Esophagus muscularis mucosa (tissue), 4 donors: ENCODE data around the gene CCL7. TPM values are rescaled to one million over a fixed set of nuclear protein-coding genes. Genes with fewer than 3 reads are reported as not detected.

ENCODE experiments used
- DNase-seq: peaks from one replicate; pipeline ENCODE4 v3.0.0-alpha.2; 2017; ENCODE audit errors: extremely low spot score
- H3K27ac ChIP-seq, 4 donors: fragments of 200-600 bp; sonication (generic); replicated peaks in 1 of 4; 1 replicate in 3 of 4; 2 replicates in 1 of 4; pipeline ENCODE4 v1.5.1; 2016 to 2019; ENCODE audit warnings: mild to moderate bottlenecking in 1 of 4
- H3K27me3 ChIP-seq, 4 donors: fragments of 200-600 bp; sonication (generic); one replicate each; pipeline versions ENCODE4 v1.5.1 to v1.6.0; 2016 to 2019
- H3K36me3 ChIP-seq, 4 donors: fragments of 200-600 bp; sonication (generic); one replicate each; pipeline ENCODE4 v1.5.1; 2016 to 2019
- H3K4me1 ChIP-seq, 4 donors: fragments of 200-600 bp; sonication (generic); one replicate each; pipeline ENCODE4 v1.5.1; 2016 to 2019
- H3K4me3 ChIP-seq, 4 donors: fragments of 200-600 bp; sonication (generic); 1 replicate in 2 of 4; 2 replicates in 2 of 4; pipeline ENCODE4 v1.5.1; 2016 to 2019; ENCODE audit warnings: mild to moderate bottlenecking in 4 of 4, moderate library complexity in 1 of 4
- H3K9me3 ChIP-seq, 4 donors: fragments of 200-600 bp; sonication (generic); 1 replicate in 3 of 4; 2 replicates in 1 of 4; pipeline ENCODE4 v1.5.1; 2016 to 2019
- EP300 ChIP-seq: sonication (generic); formaldehyde crosslinking; IDR thresholded peaks from one replicate; pipeline ENCODE4 v1.6.1; 2017; ENCODE audit warnings: antibody characterized with exemption
- POLR2A ChIP-seq: fragments of 450-650 bp; IDR thresholded peaks from one replicate; pipeline ENCODE4 v1.6.1; 2017; ENCODE audit warnings: antibody characterized with exemption, moderate library complexity, mild to moderate bottlenecking, low read depth
- POLR2AphosphoS5 ChIP-seq, 2 donors: sonication (generic); formaldehyde crosslinking; IDR thresholded peaks; one replicate each; pipeline ENCODE4 v1.6.1; 2017; ENCODE audit warnings: antibody characterized with exemption in 2 of 2
- WGBS: methylation state at CpG from one replicate; pipeline ENCODE4 v1.1.5; 2018; 5-methylcytosine and 5-hydroxymethylcytosine counted together
- intact Hi-C: fragments of 100-400 bp; cut with DNase I; formaldehyde crosslinking; loops from one replicate; pipeline ENCODE4 v1.15.1; 2023
- total RNA-seq, 4 donors: library from RNA; depleted of rRNA; stranded (reverse); fragments of >200 nt; gene quantifications; one replicate each; pipeline versions ENCODE4 v1.1.0 to v1.2.1, GENCODE V29; 2016
- TF ChIP-seq, protein P1 (sequence below), 3 experiments: fragments of 200-600 bp in 2 of 3; fragments of 450-650 bp in 1 of 3; sonication (generic) in 2 of 3; IDR thresholded peaks; one replicate each; pipeline ENCODE4 v1.5.1; 2017 to 2019; ENCODE audit warnings: antibody characterized with exemption in 3 of 3, mild to moderate bottlenecking in 2 of 3, moderate library complexity in 1 of 3

The CCL7 gene
- total RNA-seq, 4 donors from 2014 or later: 0.83 TPM; not detected in 3

DNA sequence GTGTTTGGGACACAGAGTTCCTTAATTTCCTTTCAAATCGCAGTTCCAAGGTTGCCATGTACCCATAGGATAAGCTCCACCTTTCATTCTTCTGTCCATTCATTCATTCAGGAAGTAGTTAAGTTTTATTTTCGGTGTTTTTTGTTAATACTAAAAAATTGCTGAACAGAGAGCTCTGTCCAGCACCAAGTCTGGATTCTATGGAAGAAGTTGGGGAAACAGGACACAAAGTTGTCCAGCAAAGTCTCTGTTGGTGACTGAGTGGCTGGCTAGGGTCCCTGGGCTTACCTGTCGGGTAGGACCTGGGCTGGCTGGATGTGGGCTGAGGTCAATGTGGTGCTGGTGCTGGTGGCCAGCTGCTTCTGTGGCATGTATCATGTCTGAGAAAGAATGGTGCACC lies 32.6 kb upstream of the CCL7 start:
- H3K4me1 ChIP-seq: peaks cover 74 to 81% (median 79%) of the 10 kb centered on the region in 4 donors
- no peaks in the 10 kb centered on the region for H3K9me3 ChIP-seq
- H3K4me3 ChIP-seq: no peak overlapping the region
- intact Hi-C loops: no loop called here
- 92% methylated on average over 3 of the region's 3 CpGs for WGBS
- no peak for TF ChIP-seq POLR2AphosphoS5 (IDR thresholded peaks at IDR 0.05)
- TF ChIP-seq POLR2A: no peak
- TF ChIP-seq EP300: no peak
- TF ChIP-seq, protein P1, sequence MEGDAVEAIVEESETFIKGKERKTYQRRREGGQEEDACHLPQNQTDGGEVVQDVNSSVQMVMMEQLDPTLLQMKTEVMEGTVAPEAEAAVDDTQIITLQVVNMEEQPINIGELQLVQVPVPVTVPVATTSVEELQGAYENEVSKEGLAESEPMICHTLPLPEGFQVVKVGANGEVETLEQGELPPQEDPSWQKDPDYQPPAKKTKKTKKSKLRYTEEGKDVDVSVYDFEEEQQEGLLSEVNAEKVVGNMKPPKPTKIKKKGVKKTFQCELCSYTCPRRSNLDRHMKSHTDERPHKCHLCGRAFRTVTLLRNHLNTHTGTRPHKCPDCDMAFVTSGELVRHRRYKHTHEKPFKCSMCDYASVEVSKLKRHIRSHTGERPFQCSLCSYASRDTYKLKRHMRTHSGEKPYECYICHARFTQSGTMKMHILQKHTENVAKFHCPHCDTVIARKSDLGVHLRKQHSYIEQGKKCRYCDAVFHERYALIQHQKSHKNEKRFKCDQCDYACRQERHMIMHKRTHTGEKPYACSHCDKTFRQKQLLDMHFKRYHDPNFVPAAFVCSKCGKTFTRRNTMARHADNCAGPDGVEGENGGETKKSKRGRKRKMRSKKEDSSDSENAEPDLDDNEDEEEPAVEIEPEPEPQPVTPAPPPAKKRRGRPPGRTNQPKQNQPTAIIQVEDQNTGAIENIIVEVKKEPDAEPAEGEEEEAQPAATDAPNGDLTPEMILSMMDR (IDR thresholded peaks at IDR 0.05): no peak
- DNase-seq: no peak
- H3K27ac ChIP-seq: peak overlapping the region in 1 of 4 donors; percentile 50
- no peaks in the 10 kb centered on the region for H3K36me3 ChIP-seq
- no peaks in the 10 kb centered on the region for H3K27me3 ChIP-seq

DNA sequence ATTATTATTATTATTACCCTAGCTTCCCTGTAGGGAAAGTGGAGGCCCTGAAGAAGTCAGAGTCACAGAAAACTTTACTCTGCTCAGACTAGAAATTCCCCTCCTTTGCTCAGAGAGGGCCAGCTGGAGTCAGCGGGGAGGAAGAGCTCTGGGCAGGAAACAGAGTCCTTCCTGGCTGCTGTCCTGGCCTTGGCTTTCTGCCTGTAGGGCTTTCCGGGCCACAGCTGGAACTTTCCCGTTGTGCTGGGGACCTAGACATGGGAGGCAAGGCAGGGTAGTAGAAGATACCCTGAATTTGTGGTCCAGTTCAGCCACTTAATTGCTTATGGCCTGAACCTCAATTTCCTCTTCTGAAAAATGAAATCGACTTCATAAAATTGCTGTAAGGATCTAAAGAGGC lies 29.0 kb upstream of the CCL7 start:
- intact Hi-C loops: no loop called here
- Histone ChIP-seq H3K9me3 (no peaks in the 10 kb centered on the region), H3K27me3 (no peaks in the 10 kb centered on the region), H3K27ac (peak overlapping the region in 3 of 4 donors; percentile 2 to 50 (median 29)), H3K36me3 (no peaks in the 10 kb centered on the region), H3K4me3 (no peak overlapping the region), H3K4me1 (peaks cover 54 to 71% (median 68%) of the 10 kb centered on the region in 4 donors)
- TF ChIP-seq, protein P1 (IDR thresholded peaks at IDR 0.05): no peak
- peak in 1 of 2 donors; percentile 48 for TF ChIP-seq POLR2AphosphoS5 (IDR thresholded peaks at IDR 0.05)
- WGBS: 19% methylated on average over 4 of the region's 4 CpGs
- no peak for DNase-seq

DNA sequence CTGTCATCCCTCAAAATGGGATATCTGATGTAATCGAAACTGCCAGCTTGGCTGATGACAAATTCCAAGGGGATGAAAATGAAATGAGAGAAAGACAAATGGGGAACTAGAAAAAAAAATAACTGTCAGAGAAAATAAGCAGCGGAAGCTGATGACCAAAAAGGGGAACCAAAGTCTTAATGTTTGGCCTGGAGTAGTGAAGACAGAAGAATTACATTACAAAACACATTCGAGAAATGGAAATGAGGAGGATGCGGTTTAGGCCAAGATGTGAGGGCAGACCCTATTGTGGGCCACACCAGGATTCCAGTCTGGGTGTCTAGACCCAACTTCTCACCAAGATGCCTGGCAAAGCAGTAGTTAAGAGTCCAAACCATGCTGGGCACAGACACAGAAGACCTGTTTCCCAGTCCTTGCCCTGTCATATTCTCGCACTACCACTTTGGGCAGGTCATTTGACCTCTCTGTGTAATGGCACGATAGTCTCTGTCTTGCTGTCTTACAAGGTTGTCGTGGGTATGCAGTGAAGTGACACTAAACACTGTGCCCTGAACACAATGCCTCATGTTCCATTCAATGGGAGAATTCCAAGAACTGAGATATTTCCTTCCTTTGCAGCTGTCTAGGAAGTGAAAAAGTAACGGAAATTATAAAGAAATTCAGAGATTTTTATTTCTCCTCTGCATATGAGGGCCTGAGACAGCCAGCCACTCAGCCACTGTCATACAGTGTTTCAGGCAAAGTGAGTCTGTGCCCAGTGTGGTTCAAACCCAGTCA lies 27.2 kb upstream of the CCL7 start:
- peak overlapping the region in 3 of 4 donors; percentile 27 to 53 (median 50) for H3K27ac ChIP-seq
- no peak for DNase-seq
- H3K4me1 ChIP-seq: peaks cover 47 to 72% (median 58%) of the 10 kb centered on the region in 4 donors
- no peak for TF ChIP-seq EP300
- TF ChIP-seq, protein P1 (IDR thresholded peaks at IDR 0.05): no peak
- TF ChIP-seq POLR2A: no peak
- TF ChIP-seq POLR2AphosphoS5 (IDR thresholded peaks at IDR 0.05): no peak
- no peak overlapping the region for H3K4me3 ChIP-seq
- no peaks in the 10 kb centered on the region for H3K27me3 ChIP-seq
- H3K36me3 ChIP-seq: no peaks in the 10 kb centered on the region
- intact Hi-C loops: no loop called here
- 67% methylated on average over 8 of the region's 8 CpGs for WGBS
- no peaks in the 10 kb centered on the region for H3K9me3 ChIP-seq

DNA sequence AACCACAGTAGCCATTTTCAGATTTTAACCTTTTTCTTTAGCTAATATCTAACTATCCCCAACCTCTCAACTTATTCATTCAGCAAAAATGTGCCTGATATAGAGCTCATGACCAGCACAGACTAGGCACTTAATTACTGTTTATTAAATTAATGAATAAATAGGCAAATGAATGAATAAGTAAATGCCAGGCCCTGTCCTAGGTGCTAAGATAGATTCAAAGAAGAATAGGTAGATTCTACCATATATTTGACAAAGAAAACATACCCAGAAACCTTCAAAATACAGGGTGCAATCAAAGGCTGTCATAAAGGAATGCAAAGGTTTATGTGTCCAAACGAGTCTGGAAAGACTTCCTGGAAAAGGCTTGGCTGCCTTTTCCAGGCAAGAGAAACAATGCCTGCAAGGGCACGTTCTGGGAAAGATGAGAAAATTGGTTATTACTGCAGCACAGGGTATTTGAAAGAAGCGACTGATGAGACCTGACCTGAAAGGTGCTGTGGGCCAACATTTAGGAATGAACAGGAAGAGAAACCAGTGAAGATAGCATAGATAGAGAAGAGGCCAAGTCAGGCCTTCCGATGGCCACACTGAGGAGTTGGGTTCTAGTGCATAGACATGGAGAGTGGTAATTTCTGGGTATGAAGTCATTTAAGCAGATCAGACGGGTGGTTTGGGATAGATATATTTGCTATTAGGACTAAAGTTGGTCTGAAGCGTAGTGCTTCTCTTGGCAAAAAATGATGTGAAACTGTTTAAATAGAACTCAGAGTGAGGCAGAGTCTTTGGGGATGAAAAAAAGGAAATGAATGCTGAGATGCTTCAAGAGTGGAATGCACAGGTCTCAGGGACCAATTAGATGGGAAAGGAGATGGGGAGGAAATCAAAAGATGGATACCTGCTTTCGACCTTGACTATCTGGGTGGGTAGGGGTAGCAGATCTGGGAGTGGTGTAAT lies 26.4 kb upstream of the CCL7 start:
- Histone ChIP-seq H3K4me3 (no peak overlapping the region), H3K36me3 (no peaks in the 10 kb centered on the region), H3K27me3 (no peaks in the 10 kb centered on the region), H3K9me3 (no peaks in the 10 kb centered on the region), H3K27ac (peak overlapping the region in 2 of 4 donors; percentile 27 to 47), H3K4me1 (peaks cover 47 to 74% (median 58%) of the 10 kb centered on the region in 4 donors)
- TF ChIP-seq EP300 (peak; percentile 27), POLR2A (no peak), POLR2AphosphoS5 (IDR thresholded peaks at IDR 0.05) (no peak)
- TF ChIP-seq, protein P1 (IDR thresholded peaks at IDR 0.05): no peak
- 73% methylated on average over 7 of the region's 7 CpGs for WGBS
- intact Hi-C loops: no loop called here
- no peak for DNase-seq
